IMR-90 (cell line): ENCODE data around the gene NRCAM. TPM values are rescaled to one million over a fixed set of nuclear protein-coding genes. Genes with fewer than 3 reads are reported as not detected.

Experiments
- ATAC-seq: fragments of 200-7000 bp; cut with Tn5 transposase; 2 replicates; pipeline ENCODE4 v1.9.1; 2020; ENCODE audit warnings: low read depth, mild to moderate bottlenecking, moderate library complexity
- BruUV-seq: library from RNA; stranded (reverse); fragments of 400-500 nt; replicated peaks from 2 replicates; lab custom pipeline; 2021; lab: Mats Ljungman, UMichigan
- CTCF ChIA-PET: fragments of 300-600 bp; formaldehyde crosslinking; extraction: SDS; loops from one replicate; lab custom pipeline; 2021; ENCODE audit warnings: antibody characterized with exemption; lab: Yijun Ruan, JAX
- POLR2A ChIA-PET: fragments of 300-600 bp; sonication (Branson Sonifier 250); formaldehyde crosslinking; loops from one replicate; lab custom pipeline; 2022; ENCODE audit warnings: antibody characterized with exemption; ENCODE audit not compliant: unreplicated experiment; lab: Charles Lee
- DNase-seq: peaks from one replicate; pipeline ENCODE4 v3.0.0; 2013
- H2AFZ ChIP-seq: replicated peaks from 2 replicates; pipeline ENCODE3; 2013; ENCODE audit warnings: low read length, mild to moderate bottlenecking; ENCODE audit not compliant: poor library complexity
- H2AK5ac ChIP-seq: 2 replicates; pipeline ENCODE4 v1.6.1; 2013; ENCODE audit warnings: low read depth, low read length, inconsistent platforms
- H2AK9ac ChIP-seq: replicated peaks from 2 replicates; pipeline ENCODE3; 2013; ENCODE audit warnings: mild to moderate bottlenecking, low read depth, low read length, moderate library complexity; ENCODE audit not compliant: poor library complexity
- H2BK120ac ChIP-seq: 2 replicates; pipeline ENCODE4 v1.6.1; 2013; ENCODE audit warnings: low read depth, low read length, inconsistent platforms
- H2BK15ac ChIP-seq: 3 replicates; pipeline ENCODE4 v1.6.1; 2013; ENCODE audit warnings: low read depth, low read length, inconsistent platforms
- H2BK20ac ChIP-seq: 2 replicates; pipeline ENCODE4 v1.6.1; 2013; ENCODE audit warnings: low read depth, mild to moderate bottlenecking, inconsistent platforms, low read length, moderate library complexity
- H2BK5ac ChIP-seq: 2 replicates; pipeline ENCODE4 v1.6.1; 2013; ENCODE audit warnings: mild to moderate bottlenecking, low read depth, low read length, inconsistent platforms; ENCODE audit not compliant: poor library complexity, severe bottlenecking
- H3K14ac ChIP-seq: replicated peaks from 2 replicates; pipeline ENCODE4 v1.6.1; 2013; ENCODE audit warnings: low read depth, low read length, inconsistent platforms
- H3K18ac ChIP-seq: 2 replicates; pipeline ENCODE4 v1.6.1; 2013; ENCODE audit warnings: low read depth, low read length, control low read depth
- H3K23ac ChIP-seq: 2 replicates; pipeline ENCODE4 v1.6.1; 2013; ENCODE audit warnings: low read depth, low read length, inconsistent platforms
- H3K27ac ChIP-seq: 2 replicates; pipeline ENCODE4 v1.5.1; 2013; ENCODE audit warnings: mild to moderate bottlenecking, control low read depth, low read length; ENCODE audit not compliant: insufficient read depth
- H3K27me3 ChIP-seq: 2 replicates; pipeline ENCODE4 v1.6.1; 2013; ENCODE audit warnings: low read length; ENCODE audit not compliant: control insufficient read depth, insufficient read depth
- H3K36me3 ChIP-seq: 2 replicates; pipeline ENCODE4 v1.6.1; 2013; ENCODE audit warnings: low read length, mixed read lengths; ENCODE audit not compliant: control insufficient read depth, insufficient read depth
- H3K4ac ChIP-seq: 2 replicates; pipeline ENCODE4 v1.6.1; 2013; ENCODE audit warnings: low read depth, low read length, inconsistent platforms
- H3K4me1 ChIP-seq: 2 replicates; pipeline ENCODE4 v1.6.1; 2013; ENCODE audit warnings: low read length, mixed read lengths; ENCODE audit not compliant: control insufficient read depth, insufficient read depth
- H3K4me2 ChIP-seq: 2 replicates; pipeline ENCODE4 v1.6.1; 2013; ENCODE audit warnings: low read depth, mild to moderate bottlenecking, control low read depth, low read length, moderate library complexity
- H3K4me3 ChIP-seq: 2 replicates; pipeline ENCODE4 v1.5.1; 2013; ENCODE audit warnings: low read depth, mild to moderate bottlenecking, control low read depth, low read length, moderate library complexity; ENCODE audit not compliant: insufficient read depth
- H3K56ac ChIP-seq: 2 replicates; pipeline ENCODE4 v1.6.1; 2013; ENCODE audit warnings: low read length, inconsistent platforms; ENCODE audit not compliant: insufficient read depth; ENCODE audit errors: extremely low read depth
- H3K79me1 ChIP-seq, 2 experiments: 2 replicates each; pipeline ENCODE4 v1.6.1; 2013; ENCODE audit warnings: low read length in 2 of 2, inconsistent platforms in 1 of 2, low read depth in 1 of 2
- H3K9ac ChIP-seq: 2 replicates; pipeline ENCODE4 v1.6.1; 2013; ENCODE audit warnings: low read depth, low read length, control low read depth
- H3K9me1 ChIP-seq: 2 replicates; pipeline ENCODE4 v1.6.1; 2013; ENCODE audit warnings: low read length, inconsistent platforms; ENCODE audit not compliant: insufficient read depth
- H3K9me3 ChIP-seq: 2 replicates; pipeline ENCODE4 v1.6.1; 2013; ENCODE audit warnings: low read length; ENCODE audit not compliant: control insufficient read depth, insufficient read depth
- H4K20me1 ChIP-seq: 2 replicates; pipeline ENCODE4 v1.6.1; 2013; ENCODE audit warnings: low read length, inconsistent platforms; ENCODE audit not compliant: insufficient read depth
- H4K5ac ChIP-seq: 2 replicates; pipeline ENCODE4 v1.6.1; 2013; ENCODE audit warnings: mild to moderate bottlenecking, low read depth, low read length, control low read depth
- H4K8ac ChIP-seq, 2 experiments: 2 replicates each; pipeline ENCODE4 v1.6.1; 2013; ENCODE audit warnings: low read depth in 2 of 2, low read length in 2 of 2, control low read depth in 1 of 2, inconsistent platforms in 1 of 2
- H4K91ac ChIP-seq: 2 replicates; pipeline ENCODE4 v1.6.1; 2013; ENCODE audit warnings: low read depth, low read length, inconsistent platforms; ENCODE audit not compliant: insufficient read depth
- CEBPB ChIP-seq: IDR thresholded peaks from 2 replicates; pipeline ENCODE4 v1.6.1; 2012; ENCODE audit warnings: low read depth, low read length, improper control_type of control experiment
- CHD1 ChIP-seq: IDR thresholded peaks from 2 replicates; pipeline ENCODE4 v1.6.1; 2012; ENCODE audit warnings: low read depth, low read length, improper control_type of control experiment
- MAZ ChIP-seq: IDR thresholded peaks from 2 replicates; pipeline ENCODE4 v1.6.1; 2012; ENCODE audit warnings: low read depth, mild to moderate bottlenecking, low read length, improper control_type of control experiment, moderate library complexity, borderline replicate concordance
- MXI1 ChIP-seq: IDR thresholded peaks from 2 replicates; pipeline ENCODE4 v1.6.1; 2012; ENCODE audit warnings: low read depth, mild to moderate bottlenecking, low read length, moderate library complexity, borderline replicate concordance
- NFE2L2 ChIP-seq: fragments of 150-350 bp; IDR thresholded peaks from 2 replicates; pipeline ENCODE4 v1.6.1; 2016; ENCODE audit warnings: low read depth, mild to moderate bottlenecking, low read length
- RCOR1 ChIP-seq: IDR thresholded peaks from 2 replicates; pipeline ENCODE4 v1.6.1; 2012; ENCODE audit warnings: mild to moderate bottlenecking, low read length, improper control_type of control experiment; ENCODE audit not compliant: insufficient replicate concordance
- RFX5 ChIP-seq: IDR thresholded peaks from 2 replicates; pipeline ENCODE4 v1.8.0; 2012; ENCODE audit warnings: low read depth, mild to moderate bottlenecking, low read length, moderate library complexity
- SMC3 ChIP-seq: fragments of 150-350 bp; IDR thresholded peaks from 2 replicates; pipeline ENCODE4 v1.6.1; 2016; ENCODE audit warnings: low read depth, mild to moderate bottlenecking, antibody characterized with exemption, low read length, moderate library complexity
- USF2 ChIP-seq: fragments of 150-350 bp; IDR thresholded peaks from 2 replicates; pipeline ENCODE4 v1.6.1; 2017; ENCODE audit warnings: mild to moderate bottlenecking, antibody characterized with exemption, low read length, low read depth
- WGBS, 2 experiments: methylation state at CpG; one replicate each; pipeline versions ENCODE4 v1.1.5 to v1.1.7; 2013; ENCODE audit warnings: missing lambda C conversion rate in 2 of 2; ENCODE audit not compliant: insufficient read length in 1 of 2; ENCODE audit errors: extremely low coverage in 2 of 2; 5-methylcytosine and 5-hydroxymethylcytosine counted together
- dilution Hi-C: fragments of 300-500 bp; cut with HindIII; formaldehyde crosslinking; loops from one replicate; pipeline ENCODE4 v1.14.3; 2018; ENCODE audit warnings: low sequenced_read_pairs; ENCODE audit not compliant: unreplicated experiment
- in situ Hi-C: fragments of 300-500 bp; cut with MboI; formaldehyde crosslinking; loops from 3 replicates; pipeline ENCODE4 v1.14.3; 2019; ENCODE audit warnings: low sequenced_read_pairs, inconsistent platforms, mixed read lengths
- intact Hi-C: fragments of 100-400 bp; cut with micrococcal nuclease; formaldehyde crosslinking; loops from 2 replicates; pipeline ENCODE4 v1.10.0; 2022
- polyA plus RNA-seq, 3 experiments: library from polyadenylated mRNA; depleted of rRNA; stranded (reverse); fragments of >200 nt; gene quantifications; 2 replicates each; pipeline ENCODE4 v1.2.3, GENCODE V29; 2012; ENCODE audit warnings: low replicate concordance in 1 of 3
- total RNA-seq: library from RNA; depleted of rRNA; stranded (reverse); fragments of >200 nt; gene quantifications from 2 replicates; pipeline ENCODE4 v1.2.3, GENCODE V29; 2012
- TF ChIP-seq, protein P1 (sequence below): conservative IDR thresholded peaks from 2 replicates; pipeline ENCODE4 v1.5.1; 2012; ENCODE audit warnings: mild to moderate bottlenecking, low read depth, low read length, improper control_type of control experiment

Gene NRCAM
- total and polyA plus RNA-seq, 2 of the 4 experiments (the other 2 are of a cell fraction) = 0.46 to 1.1 TPM

DNA sequence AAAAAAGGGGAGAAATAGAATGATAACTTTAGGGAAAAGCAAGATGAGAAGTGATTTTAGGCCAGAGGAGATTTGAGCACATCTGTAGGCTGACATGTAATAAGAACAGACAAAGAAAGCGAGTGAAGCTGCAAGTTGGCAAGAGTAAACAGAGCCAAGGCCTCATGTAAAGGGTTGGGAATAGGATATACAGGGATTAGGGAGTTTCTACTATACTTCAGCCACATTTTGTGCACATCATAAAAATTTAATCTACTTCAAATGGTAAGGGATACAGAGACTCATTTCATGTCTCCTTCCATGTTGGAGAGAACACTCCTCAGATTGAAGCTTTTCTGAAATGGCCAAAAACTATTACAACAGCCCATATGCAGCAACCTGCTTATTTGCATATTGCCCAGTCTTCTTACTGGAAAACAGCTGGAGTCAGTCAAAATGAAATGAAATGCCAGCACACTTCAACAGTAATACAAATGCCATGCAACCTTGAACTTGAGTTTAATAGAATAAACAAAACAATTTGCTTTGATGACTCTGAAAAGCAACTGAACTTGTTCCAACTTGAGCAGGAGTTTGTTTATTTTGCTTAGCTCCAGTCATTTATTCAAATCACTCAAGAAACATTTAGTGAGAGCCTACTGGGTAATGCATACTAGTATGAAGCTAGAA is 49.9 kb downstream of the NRCAM start:
- Histone ChIP-seq H3K27ac (no peak overlapping the region), H3K27me3 (peaks cover 23% of the 10 kb centered on the region), H3K79me1 (no peaks in the 10 kb centered on the region), H3K9me3 (no peaks in the 10 kb centered on the region), H3K4me2 (no peak overlapping the region), H3K14ac (no peak overlapping the region), H2BK120ac (no peak overlapping the region), H3K56ac (no peak overlapping the region), H3K4ac (no peak overlapping the region), H3K36me3 (no peaks in the 10 kb centered on the region), H2AK9ac (no peak overlapping the region), H4K20me1 (no peaks in the 10 kb centered on the region), H4K91ac (no peak overlapping the region), H2AK5ac (no peak overlapping the region), H3K9me1 (no peaks in the 10 kb centered on the region), H4K5ac (no peak overlapping the region), H2AFZ (no peak overlapping the region), H3K9ac (no peak overlapping the region), H3K4me1 (no peaks in the 10 kb centered on the region), H2BK15ac (no peak overlapping the region), H3K4me3 (no peak overlapping the region), H2BK20ac (no peak overlapping the region), H3K18ac (no peak overlapping the region), H2BK5ac (no peak overlapping the region), H3K23ac (no peak overlapping the region), H4K8ac (no peak overlapping the region)
- dilution Hi-C loops (no loop called here), in situ Hi-C loops (no loop called here), intact Hi-C loops (no loop called here)
- ChIA-PET POLR2A (no interaction called here), CTCF (no interaction called here)
- no CpG with 5 or more reads among the region's 1 CpG for WGBS, 2 experiments
- TF ChIP-seq, protein P1, sequence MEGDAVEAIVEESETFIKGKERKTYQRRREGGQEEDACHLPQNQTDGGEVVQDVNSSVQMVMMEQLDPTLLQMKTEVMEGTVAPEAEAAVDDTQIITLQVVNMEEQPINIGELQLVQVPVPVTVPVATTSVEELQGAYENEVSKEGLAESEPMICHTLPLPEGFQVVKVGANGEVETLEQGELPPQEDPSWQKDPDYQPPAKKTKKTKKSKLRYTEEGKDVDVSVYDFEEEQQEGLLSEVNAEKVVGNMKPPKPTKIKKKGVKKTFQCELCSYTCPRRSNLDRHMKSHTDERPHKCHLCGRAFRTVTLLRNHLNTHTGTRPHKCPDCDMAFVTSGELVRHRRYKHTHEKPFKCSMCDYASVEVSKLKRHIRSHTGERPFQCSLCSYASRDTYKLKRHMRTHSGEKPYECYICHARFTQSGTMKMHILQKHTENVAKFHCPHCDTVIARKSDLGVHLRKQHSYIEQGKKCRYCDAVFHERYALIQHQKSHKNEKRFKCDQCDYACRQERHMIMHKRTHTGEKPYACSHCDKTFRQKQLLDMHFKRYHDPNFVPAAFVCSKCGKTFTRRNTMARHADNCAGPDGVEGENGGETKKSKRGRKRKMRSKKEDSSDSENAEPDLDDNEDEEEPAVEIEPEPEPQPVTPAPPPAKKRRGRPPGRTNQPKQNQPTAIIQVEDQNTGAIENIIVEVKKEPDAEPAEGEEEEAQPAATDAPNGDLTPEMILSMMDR = no peak
- TF ChIP-seq RCOR1 (no peak), USF2 (no peak), NFE2L2 (no peak), MAZ (no peak), CEBPB (no peak), RFX5 (no peak), CHD1 (no peak), SMC3 (no peak), MXI1 (no peak)
- BruUV-seq = no TSS peak
- DNase-seq = peak; percentile 22
- ATAC-seq = peak; percentile 48
